ENCODE results near the gene GOLT1A. TPM values are rescaled to one million over a fixed set of nuclear protein-coding genes. Genes with fewer than 3 reads are reported as not detected.

Gene GOLT1A
- polyA plus RNA-seq, 4 donors, result 0.20 to 4.7 (median 3.7) TPM

- no peak for DNase-seq (ENCODE audit: low read depth in 4 of 4, low spot score in 3 of 4)
Observed at GRCh38 chr1:204194080-204194479, 19.7 kb downstream of the GOLT1A start.

DNA sequence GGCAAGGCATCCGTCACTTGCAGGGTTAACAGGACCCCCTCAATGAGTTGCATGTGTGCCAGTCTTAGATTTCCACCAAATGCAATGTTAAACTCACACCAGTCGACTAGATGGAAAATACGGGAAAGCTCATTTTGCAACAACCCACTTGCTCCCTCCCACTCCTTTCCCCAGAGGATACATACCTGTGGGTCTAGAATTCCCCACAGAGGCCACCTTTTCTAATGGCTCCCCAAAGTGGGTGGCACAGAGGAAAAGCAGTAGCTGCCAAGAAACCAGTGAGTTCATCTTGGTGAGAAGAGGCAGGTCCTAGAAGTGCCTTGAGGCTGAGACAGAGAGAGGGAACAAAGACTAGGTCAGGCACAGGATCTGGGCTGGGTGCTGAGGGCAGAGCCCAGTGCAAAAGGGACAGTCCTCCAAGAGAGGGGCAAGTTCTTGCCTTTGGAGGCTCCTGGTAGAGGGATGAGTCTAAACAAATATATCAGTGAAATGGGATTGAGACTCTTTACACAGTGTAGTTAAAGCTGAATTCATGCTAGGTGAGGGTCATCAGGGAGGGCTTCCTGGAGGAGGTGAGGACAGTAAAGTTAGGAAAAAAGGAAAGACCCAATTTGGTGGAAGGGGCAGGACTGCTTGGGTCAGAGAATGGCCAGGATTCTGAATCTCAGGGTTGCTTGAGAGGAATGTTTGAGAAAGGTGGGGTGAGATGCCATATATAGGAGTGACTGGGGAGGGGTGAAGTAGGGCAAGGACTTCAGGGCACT lies 21.0 kb downstream of the GOLT1A start:
- no peak for DNase-seq (ENCODE audit: low read depth in 4 of 4, low spot score in 3 of 4)

GRCh38 chr1:204192046-204192445 lies 21.7 kb downstream of the GOLT1A start:
- DNase-seq (ENCODE audit: low read depth in 4 of 4, low spot score in 3 of 4), result no peak

DNA sequence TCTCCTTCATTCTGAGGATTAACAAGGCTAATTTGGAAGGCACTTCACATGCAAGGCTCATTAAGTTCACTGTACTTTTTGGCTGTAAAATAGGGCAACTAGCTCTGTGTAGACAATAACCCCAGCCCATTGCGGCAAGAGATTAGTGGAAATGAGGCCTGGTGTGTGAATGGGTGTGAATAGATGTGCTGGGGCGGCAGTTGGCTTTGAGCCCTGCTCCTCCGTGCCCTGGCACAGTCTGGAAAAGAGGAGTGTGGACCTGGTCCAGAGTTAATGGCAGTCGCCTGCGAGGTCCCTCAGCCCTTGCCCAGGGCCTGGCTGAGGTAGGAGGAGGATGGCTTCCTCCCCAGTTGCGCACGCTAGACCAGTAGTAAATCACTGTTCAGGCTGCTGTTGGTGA lies 22.3 kb downstream of the GOLT1A start:
- no peak for DNase-seq (ENCODE audit: low read depth in 4 of 4, low spot score in 3 of 4)

- no peak for DNase-seq (ENCODE audit: low read depth in 4 of 4, low spot score in 3 of 4)
Observed at GRCh38 chr1:204190212-204191211, 23.3 kb downstream of the GOLT1A start.

DNA sequence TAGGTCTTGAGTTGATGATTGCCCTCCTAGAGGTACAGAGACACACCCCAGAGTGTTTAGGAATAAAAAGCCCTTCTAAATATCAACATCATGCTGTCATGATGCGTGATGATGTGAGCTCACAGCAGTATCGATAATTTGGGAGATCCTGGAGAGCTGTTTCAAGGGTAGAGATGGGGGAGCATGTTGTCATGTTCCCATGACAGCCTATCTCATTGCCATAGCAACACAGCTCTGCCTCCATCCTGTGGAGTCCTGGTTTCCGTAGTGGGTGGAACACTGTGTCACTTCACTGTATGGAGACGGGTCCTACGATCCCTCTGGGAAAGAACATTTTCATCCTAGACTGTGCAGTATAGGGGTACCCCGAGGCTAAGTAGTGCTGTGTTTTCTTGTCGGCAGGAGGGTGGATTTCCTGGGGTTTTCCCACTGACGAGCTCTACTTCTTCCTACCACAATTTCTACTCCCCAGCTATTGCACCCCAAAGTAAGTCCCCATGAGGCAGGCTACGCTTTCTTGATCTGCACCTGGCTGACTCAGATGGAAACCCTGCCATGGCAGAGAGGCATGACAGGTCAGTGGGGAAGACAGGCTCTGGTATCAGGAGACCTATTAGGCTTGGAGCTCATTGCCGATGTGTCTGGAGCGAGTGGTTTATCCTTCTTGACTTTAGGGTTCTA lies 24.7 kb downstream of the GOLT1A start:
- DNase-seq (ENCODE audit: low read depth in 4 of 4, low spot score in 3 of 4), result no peak

DNA sequence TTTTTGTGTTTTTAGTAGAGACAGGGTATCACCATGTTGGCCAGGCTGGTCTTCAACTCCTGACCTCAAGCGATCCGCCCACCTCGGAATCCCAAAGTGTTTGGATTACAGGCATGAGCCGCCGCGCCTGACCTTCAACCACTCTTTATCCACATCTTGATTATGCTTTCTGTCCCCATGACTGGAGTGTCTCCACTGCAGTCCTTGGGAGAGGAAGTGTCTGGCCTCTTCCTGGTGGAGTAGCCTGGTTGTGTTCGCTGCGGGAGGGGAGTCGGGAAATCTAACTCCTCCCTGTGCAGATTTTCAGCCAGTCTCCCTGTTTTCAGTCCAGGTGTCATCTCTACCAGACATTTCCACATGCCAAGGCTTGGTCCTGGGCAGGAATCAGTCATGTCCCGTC lies 27.2 kb downstream of the GOLT1A start:
- DNase-seq (ENCODE audit: low read depth in 4 of 4, low spot score in 3 of 4), result no peak

DNA sequence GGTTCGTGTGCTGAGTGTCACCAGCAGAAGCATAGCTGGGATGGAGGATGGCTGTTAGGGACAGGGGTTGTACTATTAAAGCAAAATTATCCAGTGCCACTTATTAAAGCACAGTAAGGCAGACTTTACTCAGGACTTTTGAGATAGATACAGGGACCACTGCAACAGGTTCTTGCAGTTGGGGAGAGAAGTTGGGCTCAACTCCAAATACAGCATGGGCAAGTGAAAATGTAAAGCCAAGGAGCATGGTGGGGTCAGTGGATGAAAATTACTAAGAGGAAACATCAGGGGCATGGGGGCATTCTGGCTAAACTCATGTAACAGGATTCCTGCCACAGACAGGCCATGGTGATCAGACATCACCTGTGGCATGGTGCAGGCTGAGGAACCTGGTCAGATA lies 32.7 kb downstream of the GOLT1A start:
- DNase-seq (ENCODE audit: low read depth in 4 of 4, low spot score in 3 of 4), result no peak

GRCh38 chr1:204180133-204180532 lies 33.7 kb downstream of the GOLT1A start:
- no peak for DNase-seq (ENCODE audit: low read depth in 4 of 4, low spot score in 3 of 4)

DNA sequence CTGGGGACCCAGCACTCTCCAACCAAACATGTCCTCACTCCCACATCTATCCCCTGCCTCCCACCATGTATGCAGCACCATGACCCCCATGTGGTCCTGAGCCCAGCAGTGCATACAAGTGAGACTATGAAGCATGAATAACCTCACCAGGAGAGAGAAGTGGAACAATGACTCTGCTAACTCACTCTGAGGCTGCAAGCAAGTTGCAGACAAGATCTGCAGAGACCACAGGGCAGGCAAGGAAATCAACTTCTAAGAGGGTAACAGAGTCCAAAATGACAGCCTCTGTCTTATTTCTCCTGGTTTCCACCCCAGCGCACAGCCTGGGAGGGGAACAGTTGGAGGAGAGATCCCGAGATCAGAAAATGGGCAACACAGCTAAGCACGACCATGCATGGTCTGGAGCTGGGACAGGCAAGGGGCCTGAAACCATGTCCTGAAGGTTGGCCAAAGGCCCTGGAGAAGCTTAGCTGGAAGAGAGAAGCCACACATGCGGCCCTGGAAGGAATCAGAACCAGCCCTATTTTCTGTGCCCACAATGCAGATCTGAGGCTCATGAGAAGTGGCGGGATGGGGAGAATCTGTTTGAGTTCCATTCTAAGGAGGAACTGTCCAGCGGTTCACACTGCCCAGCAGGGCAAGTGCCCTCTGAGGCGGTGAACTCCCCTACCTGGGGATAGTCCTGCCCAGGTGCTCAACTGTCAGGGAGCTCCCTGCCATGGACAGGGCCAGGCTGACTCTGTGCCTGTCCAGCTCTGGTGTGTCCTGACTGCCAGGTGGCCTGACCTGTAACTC lies 35.1 kb downstream of the GOLT1A start:
- no peak for DNase-seq (ENCODE audit: low read depth in 4 of 4, low spot score in 3 of 4)

DNA sequence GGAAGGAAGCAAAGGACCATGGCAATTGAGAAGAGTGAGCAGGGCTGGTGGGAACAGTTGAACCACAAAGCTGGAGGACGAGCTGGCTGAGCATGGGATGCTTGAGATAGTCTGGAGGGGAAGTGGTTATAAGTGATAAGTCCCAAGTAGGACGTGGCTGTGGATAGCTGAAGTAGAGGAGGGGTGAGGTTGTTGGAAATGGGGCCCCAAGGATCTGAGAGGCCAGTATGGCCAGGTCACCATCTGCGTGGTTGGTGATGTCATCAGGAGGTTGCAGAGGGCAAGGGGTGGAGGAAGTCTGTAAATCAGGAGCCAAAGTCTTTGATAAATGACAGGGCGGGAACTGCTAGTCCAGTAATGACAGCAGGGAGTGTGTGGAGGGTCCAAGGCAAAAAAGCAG lies 36.7 kb downstream of the GOLT1A start:
- DNase-seq (ENCODE audit: low read depth in 4 of 4, low spot score in 3 of 4), result no peak

GRCh38 chr1:204176049-204176448 lies 37.7 kb downstream of the GOLT1A start:
- DNase-seq (ENCODE audit: low read depth in 4 of 4, low spot score in 3 of 4), result no peak

DNA sequence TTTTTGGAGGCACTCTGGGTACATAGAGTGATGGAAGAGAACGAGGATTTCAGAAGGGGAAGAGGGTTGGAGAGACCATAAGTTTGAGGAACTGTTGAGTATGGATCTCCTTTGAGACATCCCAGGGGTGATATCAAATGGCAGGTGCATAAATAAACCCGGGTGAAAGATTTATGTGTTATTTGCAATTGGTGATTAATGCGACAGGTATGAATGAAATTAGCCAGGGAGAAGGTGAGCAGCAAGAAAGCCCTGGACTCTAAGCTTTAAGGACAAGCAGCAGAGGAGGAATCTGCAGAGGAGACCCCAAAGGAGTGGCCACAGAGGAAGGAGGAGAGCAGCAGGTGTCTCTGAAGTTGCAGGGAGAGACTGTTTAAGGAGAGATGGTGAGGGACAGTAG lies 38.8 kb downstream of the GOLT1A start:
- no peak for DNase-seq (ENCODE audit: low read depth in 4 of 4, low spot score in 3 of 4)

DNA sequence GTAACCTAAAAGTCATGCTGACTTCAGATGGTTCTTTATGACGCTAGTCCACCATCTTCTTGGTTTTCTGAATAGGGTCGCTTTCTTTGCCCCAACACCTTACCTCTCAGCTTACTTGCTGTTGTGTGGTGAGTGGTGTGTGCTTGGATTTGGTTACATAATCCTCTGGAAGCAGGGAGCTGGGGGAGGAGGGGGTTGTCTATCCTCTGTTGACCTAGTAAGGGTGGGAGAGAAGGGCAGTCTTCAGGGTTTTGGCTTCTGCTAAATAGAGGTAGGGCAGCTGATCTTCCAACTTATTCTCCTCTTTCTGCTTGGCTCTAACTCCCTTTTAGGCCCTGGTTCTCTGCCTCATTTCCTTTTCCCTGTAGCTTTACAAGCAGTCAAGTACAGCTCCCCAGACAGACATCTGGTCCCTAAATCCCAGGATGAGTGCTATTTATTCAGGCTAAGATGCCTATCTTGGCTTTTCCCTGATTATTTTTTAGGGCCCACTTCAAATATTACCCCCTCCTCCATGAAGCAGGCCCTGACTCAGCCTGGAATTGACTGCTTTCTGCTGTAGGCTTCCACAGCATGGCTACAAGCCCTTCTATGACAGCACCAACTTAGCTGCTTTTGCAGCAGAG lies 41.3 kb downstream of the GOLT1A start:
- DNase-seq (ENCODE audit: low read depth in 4 of 4, low spot score in 3 of 4), result no peak

DNA sequence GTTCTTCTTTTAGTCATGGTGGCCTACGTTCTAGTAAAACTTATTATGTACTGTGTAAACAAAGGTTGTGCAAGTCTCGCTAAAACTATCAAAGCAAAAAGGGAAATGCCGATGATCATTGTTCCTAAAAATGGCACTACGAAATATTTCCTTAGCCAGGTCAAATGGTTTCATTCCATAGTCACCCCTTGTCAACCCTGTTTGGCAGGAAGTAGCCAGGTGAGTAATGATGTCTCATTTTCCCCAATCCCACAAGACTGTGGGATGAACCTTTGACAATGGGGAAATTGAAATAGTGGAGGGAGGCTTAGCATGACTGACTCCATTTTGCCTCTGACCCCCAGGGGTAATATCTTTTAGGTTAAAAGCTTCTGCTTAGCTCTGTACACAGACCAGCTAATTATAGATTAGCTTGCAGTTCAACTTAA lies 42.0 kb downstream of the GOLT1A start:
- DNase-seq (ENCODE audit: low read depth in 4 of 4, low spot score in 3 of 4), result no peak

- DNase-seq (ENCODE audit: low read depth in 4 of 4, low spot score in 3 of 4), result no peak
Observed at GRCh38 chr1:204170494-204171155, 43.2 kb downstream of the GOLT1A start.

GRCh38 chr1:204169858-204170257 lies 43.9 kb downstream of the GOLT1A start:
- no peak for DNase-seq (ENCODE audit: low read depth in 4 of 4, low spot score in 3 of 4)

GRCh38 chr1:204167730-204168129 lies 46.1 kb downstream of the GOLT1A start:
- DNase-seq (ENCODE audit: low read depth in 4 of 4, low spot score in 3 of 4), result no peak

GRCh38 chr1:204166219-204166618 lies 47.6 kb downstream of the GOLT1A start, which contains the start of gene REN:
Gene REN (minus strand): TSS chr1:204166337. CDS start chr1:204166293, 44 bp downstream.
- no peak for DNase-seq (ENCODE audit: low read depth in 4 of 4, low spot score in 3 of 4)

Data from left renal pelvis (tissue), 4 donors.